B cell (primary cell): ENCODE measurements around the gene KRTAP24-1. TPM values are rescaled to one million over a fixed set of nuclear protein-coding genes. Genes with fewer than 3 reads are reported as not detected.

Source experiments
- ATAC-seq: fragments of 200-7000 bp; cut with Tn5 transposase; one replicate; pipeline ENCODE4 v1.10.0; 2021; ENCODE audit warnings: low read depth, mild to moderate bottlenecking, moderate number of reproducible peaks, moderate library complexity
- CTCF ChIA-PET: fragments of 350-600 bp; sonication (Branson Sonifier 250); formaldehyde crosslinking; loops from one replicate; lab custom pipeline; 2021; ENCODE audit warnings: antibody characterized with exemption, inconsistent platforms; lab: Charles Lee
- POLR2A ChIA-PET: fragments of 350-600 bp; sonication (Branson Sonifier 250); formaldehyde crosslinking; loops from one replicate; lab custom pipeline; 2021; ENCODE audit warnings: antibody characterized with exemption; lab: Charles Lee
- DNase-seq: peaks from one replicate; pipeline ENCODE4 v3.0.0; 2013
- H2AFZ ChIP-seq: 2 replicates; pipeline ENCODE4 v1.6.1; 2012; ENCODE audit warnings: mild to moderate bottlenecking, low read depth, low read length; ENCODE audit not compliant: insufficient read depth, poor library complexity, severe bottlenecking
- H3K27ac ChIP-seq, 2 donors: 1 replicate in 1 of 2; 2 replicates in 1 of 2; pipeline ENCODE4 v1.5.1; 2012 to 2013; ENCODE audit warnings: low read length in 2 of 2, mild to moderate bottlenecking in 2 of 2, moderate library complexity in 1 of 2
- H3K27me3 ChIP-seq, 4 experiments: fragments of 200-600 bp in 1 of 4; sonication (generic) in 1 of 4; replicated peaks in 1 of 4; 1 replicate in 2 of 4; 2 replicates in 2 of 4; pipeline versions ENCODE4 v1.6.1 to v1.7.0; 2013 to 2016; ENCODE audit warnings: low read length in 3 of 4, mild to moderate bottlenecking in 2 of 4, mixed read lengths in 1 of 4, moderate library complexity in 1 of 4; ENCODE audit not compliant: insufficient read depth in 4 of 4, control insufficient read depth in 3 of 4; ENCODE audit errors: control extremely low read depth in 1 of 4
- H3K36me3 ChIP-seq, 2 experiments: replicated peaks in 1 of 2; 1 replicate in 1 of 2; 2 replicates in 1 of 2; pipeline versions ENCODE4 v1.6.1 to v1.7.1; 2013; ENCODE audit warnings: low read length in 1 of 2; ENCODE audit not compliant: insufficient read depth in 2 of 2, control insufficient read depth in 1 of 2; ENCODE audit errors: control extremely low read depth in 1 of 2, extremely low read depth in 1 of 2
- H3K4me1 ChIP-seq, 2 donors: fragments of 200-600 bp in 1 of 2; sonication (generic) in 1 of 2; 1 replicate in 1 of 2; 2 replicates in 1 of 2; pipeline versions ENCODE4 v1.5.1 to v1.6.1; 2013 to 2017; ENCODE audit warnings: low read length in 2 of 2; ENCODE audit not compliant: control insufficient read depth in 2 of 2, insufficient read depth in 2 of 2
- H3K4me2 ChIP-seq: replicated peaks from 2 replicates; pipeline ENCODE3; 2012; ENCODE audit warnings: mild to moderate bottlenecking, low read depth, low read length; ENCODE audit not compliant: poor library complexity, severe bottlenecking
- H3K4me3 ChIP-seq, 5 experiments: fragments of 200-600 bp in 1 of 5; sonication (generic) in 1 of 5; 1 replicate in 3 of 5; 2 replicates in 2 of 5; pipeline versions ENCODE4 v1.5.1 to v1.7.0; 2011 to 2016; ENCODE audit warnings: low read length in 4 of 5, mild to moderate bottlenecking in 4 of 5, low read depth in 2 of 5, control low read depth in 1 of 5, moderate library complexity in 1 of 5; ENCODE audit not compliant: insufficient read depth in 1 of 5; ENCODE audit errors: control extremely low read depth in 1 of 5, extremely low read depth in 1 of 5
- H3K79me2 ChIP-seq: fragments of 200-600 bp; sonication (generic); one replicate; pipeline ENCODE4 v1.6.0; 2016; ENCODE audit warnings: low read length; ENCODE audit not compliant: control insufficient read depth, insufficient read depth
- H3K9ac ChIP-seq: fragments of 200-600 bp; sonication (generic); 2 replicates; pipeline ENCODE4 v1.6.1; 2017; ENCODE audit warnings: mild to moderate bottlenecking, low read length, moderate library complexity
- H3K9me3 ChIP-seq, 3 donors: one replicate each; pipeline versions ENCODE4 v1.6.1 to v1.7.1; 2013; ENCODE audit warnings: low read length in 2 of 3; ENCODE audit not compliant: control insufficient read depth in 2 of 3, insufficient read depth in 1 of 3; ENCODE audit errors: control extremely low read depth in 1 of 3
- H4K20me1 ChIP-seq: 2 replicates; pipeline ENCODE4 v1.6.0; 2012; ENCODE audit warnings: mild to moderate bottlenecking, low read length; ENCODE audit not compliant: insufficient read depth, control insufficient read depth, poor library complexity, severe bottlenecking
- H3K27ac Mint-ChIP-seq: one replicate; pipeline ENCODE4 v1.8.0; 2021; ENCODE audit warnings: mixed read lengths
- H3K27me3 Mint-ChIP-seq: one replicate; pipeline ENCODE4 v1.8.0; 2021; ENCODE audit warnings: mixed read lengths
- H3K4me1 Mint-ChIP-seq: one replicate; pipeline ENCODE4 v1.8.0; 2021; ENCODE audit warnings: mixed read lengths
- H3K4me3 Mint-ChIP-seq: one replicate; pipeline ENCODE4 v1.8.0; 2021; ENCODE audit warnings: mixed read lengths
- H3K9me3 Mint-ChIP-seq: one replicate; pipeline ENCODE4 v1.8.0; 2022; ENCODE audit warnings: mixed read lengths; ENCODE audit not compliant: insufficient read depth
- EZH2 ChIP-seq: IDR thresholded peaks from 2 replicates; pipeline ENCODE4 v1.6.1; 2012; ENCODE audit warnings: borderline replicate concordance, low read depth, mild to moderate bottlenecking, moderate library complexity, low read length; ENCODE audit not compliant: insufficient read depth, poor library complexity, severe bottlenecking
- WGBS: methylation state at CpG from one replicate; pipeline ENCODE4 v1.1.5; 2013; ENCODE audit warnings: missing lambda C conversion rate; ENCODE audit not compliant: insufficient coverage; 5-methylcytosine and 5-hydroxymethylcytosine counted together
- intact Hi-C: fragments of 100-400 bp; cut with micrococcal nuclease; formaldehyde crosslinking; loops from one replicate; pipeline ENCODE4 v1.10.0; 2022
- polyA plus RNA-seq: library from polyadenylated mRNA; depleted of rRNA; stranded (reverse); fragments of >200 nt; gene quantifications from 2 replicates; pipeline ENCODE4 v1.2.3, GENCODE V29; 2012
- total RNA-seq, 2 donors: library from RNA; stranded (reverse); fragments of 120-200 nt in 1 of 2; gene quantifications; 1 replicate in 1 of 2; 2 replicates in 1 of 2; pipeline versions ENCODE4 v1.2.3 to v1.2.4, GENCODE V29; 2013 to 2022
- TF ChIP-seq, protein P1 (sequence below): fragments of 200-600 bp; IDR thresholded peaks from one replicate; pipeline ENCODE4 v1.8.0; 2022; ENCODE audit warnings: antibody characterized with exemption, mild to moderate bottlenecking

Gene KRTAP24-1
- total and polyA plus RNA-seq, 2 donors (not counting 1 experiment from before 2014, with no cell fraction given) = not detected

DNA sequence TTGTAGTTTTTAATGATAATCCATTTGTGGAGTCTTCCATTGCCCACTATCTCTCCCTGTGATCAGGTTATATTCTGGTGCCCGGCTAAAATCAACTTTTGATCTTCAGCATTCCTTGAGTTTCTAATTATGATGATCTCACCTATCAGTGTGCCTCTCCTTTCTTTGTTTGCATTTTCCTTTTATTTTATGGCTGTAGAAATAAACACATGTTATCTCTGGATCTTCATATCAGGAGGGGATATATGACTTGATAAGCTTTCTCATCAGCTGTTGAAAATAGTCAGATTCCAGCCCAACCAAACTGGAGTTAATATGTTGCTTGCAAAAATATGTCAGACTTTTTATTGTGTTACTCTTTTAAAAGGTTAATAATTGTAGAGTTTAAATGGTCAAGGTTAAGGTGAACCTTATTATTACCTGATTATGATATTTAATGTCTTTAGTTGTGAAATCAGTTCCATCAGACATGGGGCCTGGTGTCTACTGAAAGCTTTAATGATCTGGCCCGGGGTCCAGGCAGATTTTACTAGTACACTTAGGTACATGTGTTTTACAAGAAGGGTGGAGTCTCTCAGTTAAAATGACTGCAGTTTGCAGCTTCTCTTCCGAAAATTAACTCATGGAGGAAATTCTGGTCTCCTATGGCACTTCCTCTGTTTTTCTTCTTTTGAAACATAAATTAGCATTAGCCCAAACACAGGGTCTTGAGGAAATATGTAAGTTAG is 12.8 kb downstream of the KRTAP24-1 start:
- H3K27me3 ChIP-seq = no peaks in the 10 kb centered on the region
- H3K27ac Mint-ChIP-seq = no peak overlapping the region
- DNase-seq (no peak), ATAC-seq (no peak)
- H3K9me3 Mint-ChIP-seq = no peaks in the 10 kb centered on the region
- H3K4me3 Mint-ChIP-seq = no peak overlapping the region
- no peak overlapping the region for H3K9ac ChIP-seq
- no peak overlapping the region for H3K27ac ChIP-seq
- no peaks in the 10 kb centered on the region for H4K20me1 ChIP-seq
- TF ChIP-seq EZH2 = no peak
- TF ChIP-seq, protein P1, sequence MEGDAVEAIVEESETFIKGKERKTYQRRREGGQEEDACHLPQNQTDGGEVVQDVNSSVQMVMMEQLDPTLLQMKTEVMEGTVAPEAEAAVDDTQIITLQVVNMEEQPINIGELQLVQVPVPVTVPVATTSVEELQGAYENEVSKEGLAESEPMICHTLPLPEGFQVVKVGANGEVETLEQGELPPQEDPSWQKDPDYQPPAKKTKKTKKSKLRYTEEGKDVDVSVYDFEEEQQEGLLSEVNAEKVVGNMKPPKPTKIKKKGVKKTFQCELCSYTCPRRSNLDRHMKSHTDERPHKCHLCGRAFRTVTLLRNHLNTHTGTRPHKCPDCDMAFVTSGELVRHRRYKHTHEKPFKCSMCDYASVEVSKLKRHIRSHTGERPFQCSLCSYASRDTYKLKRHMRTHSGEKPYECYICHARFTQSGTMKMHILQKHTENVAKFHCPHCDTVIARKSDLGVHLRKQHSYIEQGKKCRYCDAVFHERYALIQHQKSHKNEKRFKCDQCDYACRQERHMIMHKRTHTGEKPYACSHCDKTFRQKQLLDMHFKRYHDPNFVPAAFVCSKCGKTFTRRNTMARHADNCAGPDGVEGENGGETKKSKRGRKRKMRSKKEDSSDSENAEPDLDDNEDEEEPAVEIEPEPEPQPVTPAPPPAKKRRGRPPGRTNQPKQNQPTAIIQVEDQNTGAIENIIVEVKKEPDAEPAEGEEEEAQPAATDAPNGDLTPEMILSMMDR = no peak
- no peak overlapping the region for H2AFZ ChIP-seq
- no peaks in the 10 kb centered on the region for H3K27me3 Mint-ChIP-seq
- peaks cover 0 to 4% (median 0%) of the 10 kb centered on the region in 3 donors for H3K9me3 ChIP-seq
- no peaks in the 10 kb centered on the region for H3K4me1 Mint-ChIP-seq
- no CpG with 5 or more reads among the region's 3 CpGs for WGBS
- ChIA-PET POLR2A (no interaction called here), CTCF (interaction anchor here (0.7 kb wide), 1 partner anchor 13 kb away, joined by 3 read pairs; the partner anchor contains the start of gene KRTAP24-1)
- no peak overlapping the region for H3K4me3 ChIP-seq
- H3K4me2 ChIP-seq = no peak overlapping the region
- no peaks in the 10 kb centered on the region for H3K4me1 ChIP-seq
- intact Hi-C loops = no loop called here
- H3K79me2 ChIP-seq = no peaks in the 10 kb centered on the region
- no peaks in the 10 kb centered on the region for H3K36me3 ChIP-seq

DNA sequence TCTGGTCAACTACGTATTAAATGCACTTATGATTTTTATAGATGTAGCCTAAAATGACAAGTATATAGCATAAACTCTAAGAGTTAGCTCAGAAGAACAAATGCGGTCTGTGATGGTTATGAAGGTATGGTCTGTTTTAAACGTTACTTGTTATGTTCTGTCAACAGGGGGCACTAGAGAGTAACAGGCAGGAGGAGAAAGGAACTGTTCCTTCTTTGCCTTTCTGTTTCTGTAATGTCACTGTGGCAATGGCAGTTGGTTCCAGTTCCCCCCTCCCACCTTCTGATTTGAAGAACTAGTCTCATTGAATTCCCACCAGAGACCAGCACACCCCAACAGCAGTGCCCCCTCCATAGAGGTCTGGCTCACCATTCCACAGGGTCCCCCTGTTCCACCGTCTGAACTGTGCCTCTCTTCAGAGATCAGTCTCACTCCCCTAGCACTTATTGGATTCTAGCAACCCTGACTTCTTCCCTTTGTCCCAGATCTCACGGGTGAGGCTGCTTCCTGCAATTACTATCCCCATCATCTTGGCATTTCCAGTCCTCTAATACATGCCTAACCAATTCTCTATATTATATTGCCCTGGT is 14.0 kb downstream of the KRTAP24-1 start:
- Histone ChIP-seq H3K4me3 (no peak overlapping the region), H4K20me1 (no peaks in the 10 kb centered on the region), H2AFZ (no peak overlapping the region), H3K4me1 (no peaks in the 10 kb centered on the region), H3K9ac (no peak overlapping the region), H3K4me2 (no peak overlapping the region), H3K27me3 (no peaks in the 10 kb centered on the region), H3K79me2 (no peaks in the 10 kb centered on the region), H3K27ac (no peak overlapping the region), H3K36me3 (no peaks in the 10 kb centered on the region), H3K9me3 (peaks cover 0 to 4% (median 0%) of the 10 kb centered on the region in 3 donors)
- Mint-ChIP-seq H3K27me3 (no peaks in the 10 kb centered on the region), H3K4me3 (no peak overlapping the region), H3K4me1 (no peaks in the 10 kb centered on the region), H3K27ac (no peak overlapping the region), H3K9me3 (no peaks in the 10 kb centered on the region)
- intact Hi-C loops = no loop called here
- WGBS = 100% methylated on average over 2 of the region's 5 CpGs
- TF ChIP-seq EZH2 = no peak
- TF ChIP-seq, protein P1 = no peak
- CTCF ChIA-PET = no interaction called here
- POLR2A ChIA-PET = no interaction called here
- ATAC-seq (no peak), DNase-seq (no peak)
